ENCODE results near the gene PTPRN2. TPM values are rescaled to one million over a fixed set of nuclear protein-coding genes. Genes with fewer than 3 reads are reported as not detected.

Gene PTPRN2
- total RNA-seq, 3 donors from 2014 or later: 0.43 to 0.66 (median 0.63) TPM

Other genes starting within 250 kb of the PTPRN2 start
- 10 to 100 TPM; 19.7 to 26.2 (median 20.7) TPM for gene NCAPG2, start 117.0 kb upstream of the PTPRN2 start, total RNA-seq
- 10 to 100 TPM; 48.7 to 59.7 (median 57.1) TPM for gene ESYT2, start 241.7 kb upstream of the PTPRN2 start, total RNA-seq

All from activated T-cell treated with anti-CD3 and anti-CD28 coated beads, Interleukin-2, amount 50 U/mL, for 4 hours (primary cell).